ENCODE measurements around the gene ZNF618.
A peak's percentile ranks its signal among the peaks of the same experiment; 100 is the strongest.
"Not testable (repeated sequence)": the region's sequence is repeated elsewhere in the genome, so short reads cannot be mapped to it uniquely, and the experiment has no call there.

Gene ZNF618

DNA sequence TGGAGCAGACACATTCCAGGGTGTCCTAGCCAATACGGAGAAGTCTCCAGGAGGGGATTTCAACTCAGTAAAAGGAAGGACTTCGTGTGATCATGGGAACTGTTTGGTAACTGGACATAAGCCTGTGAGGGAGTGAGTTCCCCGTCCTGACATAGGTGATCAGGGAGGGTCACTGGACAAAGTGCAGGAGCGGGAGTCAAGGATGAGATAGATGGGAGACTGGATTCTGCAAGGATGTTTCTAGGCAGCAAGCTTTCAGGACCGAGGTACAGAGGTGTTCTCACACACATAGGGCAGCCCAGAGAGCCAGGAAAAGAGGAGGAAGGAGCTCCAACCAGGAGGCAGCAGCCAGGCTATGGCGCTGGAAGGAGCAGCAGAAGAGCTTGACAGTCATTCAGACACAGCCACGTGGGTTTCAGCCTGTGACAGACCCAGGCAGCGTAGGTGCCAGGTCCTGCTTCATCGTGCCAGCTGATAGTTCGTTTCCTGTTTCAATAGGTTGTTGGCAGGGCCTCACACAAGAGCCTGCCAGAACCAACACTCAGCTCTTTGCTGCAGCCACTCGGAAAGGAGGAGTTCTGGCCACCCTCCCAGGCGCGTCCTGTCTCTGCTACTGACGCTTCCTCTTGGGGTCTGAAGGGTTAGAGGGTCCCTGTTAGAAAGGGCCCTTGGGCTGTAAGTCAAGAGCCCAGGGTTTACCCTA, 117.9 kb downstream of the ZNF618 start:
- peak overlapping the region in 1 of 21 experiments; percentile 9 for H3K27ac ChIP-seq

DNA sequence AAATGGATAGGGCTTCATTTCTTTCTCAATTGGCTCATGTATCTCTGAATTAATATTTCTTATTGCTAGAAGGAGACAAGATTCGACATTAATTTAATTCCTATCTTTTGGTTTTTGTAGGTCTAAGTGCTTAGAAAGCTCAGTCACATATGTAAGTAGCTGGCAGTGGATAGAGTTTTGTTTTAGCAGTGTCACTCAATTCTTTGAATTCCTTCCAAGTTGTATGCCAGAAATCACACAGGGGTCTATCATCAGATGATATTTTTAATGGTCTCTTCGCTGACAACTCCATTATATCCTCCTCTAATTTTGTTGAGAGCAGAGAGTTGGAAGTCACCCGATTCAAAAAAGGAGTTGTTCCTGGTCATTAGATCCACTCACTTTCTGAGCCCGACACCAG, 119.3 kb downstream of the ZNF618 start:
- Histone ChIP-seq H3K4me3 (no peak overlapping the region), H3K27ac (no peak overlapping the region)

More for the DNA sequence above, 117.9 kb downstream of the ZNF618 start:
- no peak overlapping the region for H3K4me3 ChIP-seq

DNA sequence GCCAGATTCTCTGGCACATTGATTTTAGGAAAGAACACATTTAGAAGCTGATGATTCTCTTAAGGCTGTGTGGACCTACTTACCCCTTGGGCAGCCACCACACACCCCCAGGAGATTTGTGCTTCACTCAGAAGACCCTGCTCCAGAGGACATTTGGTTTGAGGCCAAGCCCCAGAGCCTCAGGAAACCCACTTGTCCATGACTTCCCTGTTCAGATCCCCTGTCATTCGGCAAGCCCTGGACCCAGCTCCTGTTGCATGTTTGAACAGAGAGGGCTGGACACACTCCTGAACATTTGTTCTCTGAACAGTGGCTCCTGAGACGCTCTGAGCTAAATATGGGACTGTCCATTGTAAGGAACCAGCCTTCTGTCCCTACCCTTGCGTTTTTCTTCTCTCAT, 119.9 kb downstream of the ZNF618 start:
- H3K27ac ChIP-seq = no peak overlapping the region
- no peak overlapping the region for H3K4me3 ChIP-seq

DNA sequence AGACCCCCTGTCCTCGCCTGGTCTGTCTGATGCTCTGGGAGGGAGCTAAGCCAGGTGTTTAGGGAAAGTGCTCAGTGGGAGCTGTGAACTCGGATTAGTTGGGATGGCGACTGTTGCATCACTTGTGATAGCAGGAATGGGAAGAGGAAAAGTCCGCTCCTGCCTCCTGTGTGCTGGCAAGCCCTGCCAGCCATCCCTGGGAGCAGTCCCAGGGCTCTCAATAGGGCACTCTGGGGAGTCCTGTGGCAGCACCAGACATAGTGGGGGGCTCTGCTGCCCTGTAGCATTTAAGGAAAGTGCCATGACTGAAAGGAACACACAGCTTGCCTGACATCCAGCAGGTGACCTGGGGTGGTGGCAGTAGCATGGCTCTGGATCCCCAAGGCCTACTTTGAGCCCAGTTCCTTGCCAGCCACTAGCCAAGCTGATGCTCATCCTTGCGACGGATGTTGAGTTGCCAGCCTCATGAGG, 120.5 kb downstream of the ZNF618 start:
- no peak overlapping the region for H3K4me3 ChIP-seq
- H3K27ac ChIP-seq = no peak overlapping the region

DNA sequence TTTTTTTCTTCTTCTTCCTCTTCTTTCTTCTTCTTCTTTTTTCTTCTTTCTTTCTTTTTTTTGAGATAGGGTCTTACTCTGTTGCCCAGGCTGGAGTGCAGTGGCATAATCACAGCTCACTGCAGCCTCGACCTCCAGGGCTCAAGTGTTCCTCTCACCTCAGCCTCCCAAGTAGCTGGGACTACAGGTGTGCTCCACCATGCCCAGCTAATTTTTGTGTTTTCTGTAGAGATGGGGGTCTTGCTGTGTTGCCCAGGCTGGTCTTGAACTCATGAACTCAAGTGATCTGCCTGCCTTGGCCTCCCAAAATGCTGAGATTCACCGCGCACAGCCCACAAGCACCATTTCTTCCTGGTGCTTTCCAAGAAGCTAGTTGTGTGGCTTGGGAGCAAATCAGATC, 121.0 kb downstream of the ZNF618 start:
- not testable (repeated sequence) for H3K4me3 ChIP-seq, H3K27ac ChIP-seq

DNA sequence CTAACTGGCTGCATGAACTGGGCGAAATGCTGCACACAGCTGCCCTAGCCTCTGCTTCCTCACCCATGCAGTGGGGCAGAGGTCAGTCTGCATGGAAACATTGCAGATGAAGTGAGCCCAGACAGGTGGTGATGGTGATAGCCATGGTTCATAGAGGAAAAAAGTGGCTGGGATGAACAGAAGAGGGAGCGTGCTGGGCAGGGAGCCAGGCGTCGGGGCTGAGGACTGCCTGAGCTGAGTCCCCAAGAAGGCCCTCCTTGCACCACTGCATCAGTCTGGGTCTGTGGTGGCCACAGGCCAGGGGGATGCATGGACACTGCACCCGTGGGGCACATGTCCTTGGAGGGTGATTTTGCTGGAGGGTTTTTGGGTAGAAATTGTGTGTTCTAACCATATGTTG, 121.5 kb downstream of the ZNF618 start:
- H3K4me3 ChIP-seq = no peak overlapping the region
- H3K27ac ChIP-seq = no peak overlapping the region

DNA sequence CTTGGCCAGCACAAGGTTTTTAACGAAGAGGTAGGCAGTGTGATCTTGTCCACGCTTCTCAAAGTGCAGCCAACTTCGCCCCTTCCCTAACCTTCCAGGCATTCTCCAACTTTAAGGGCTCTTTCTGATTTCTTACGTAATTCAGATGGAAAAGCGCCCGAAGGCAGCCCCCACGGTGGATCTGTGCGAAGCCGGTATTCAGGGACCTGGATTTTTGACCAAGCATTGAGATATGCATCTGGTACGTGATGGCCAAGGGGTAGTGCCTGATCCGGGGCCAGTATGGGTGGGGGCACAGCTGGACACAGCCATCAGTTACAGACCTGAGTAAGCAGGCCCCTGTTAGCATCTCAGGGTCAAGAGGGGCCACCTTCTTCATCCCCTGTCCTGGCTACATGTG, 122.0 kb downstream of the ZNF618 start:
- H3K4me3 ChIP-seq = no peak overlapping the region
- no peak overlapping the region for H3K27ac ChIP-seq

DNA sequence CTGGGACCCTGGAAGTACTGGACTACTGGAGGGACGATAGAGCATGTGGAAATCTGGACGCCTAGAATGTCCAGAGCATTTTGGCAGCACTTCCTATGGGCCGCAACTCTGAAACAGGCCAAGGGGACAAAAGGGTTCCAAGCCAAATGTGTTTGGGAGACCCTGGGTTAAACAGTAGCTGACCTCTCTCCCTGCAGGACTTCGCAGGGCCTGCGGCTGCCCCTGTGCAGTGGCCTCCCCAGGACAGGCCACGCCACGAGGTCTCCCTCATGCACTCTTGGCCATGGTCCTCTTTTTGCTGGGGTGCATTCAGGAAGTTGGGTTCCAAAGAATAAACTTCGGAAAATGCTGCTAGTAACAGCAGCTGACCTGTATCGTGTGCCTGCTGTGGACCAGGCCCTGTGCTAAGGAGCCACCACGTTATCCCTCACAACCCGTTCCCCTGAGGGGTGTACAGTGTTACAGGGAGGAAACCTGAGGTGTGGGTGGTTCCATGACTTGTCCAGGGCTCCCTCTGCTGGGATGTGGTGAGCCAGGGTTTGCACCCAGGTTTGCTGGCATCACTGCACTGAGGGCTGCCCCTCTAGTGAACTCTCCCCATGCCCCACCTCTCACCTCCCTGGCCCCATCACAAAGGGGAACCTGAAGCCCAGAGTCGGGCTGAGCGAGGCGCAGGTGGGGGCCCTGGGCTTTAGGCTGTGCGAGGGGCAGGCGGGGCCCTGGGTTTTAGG, 122.6 kb downstream of the ZNF618 start:
- H3K4me3 ChIP-seq = no peak overlapping the region
- no peak overlapping the region for H3K27ac ChIP-seq

DNA sequence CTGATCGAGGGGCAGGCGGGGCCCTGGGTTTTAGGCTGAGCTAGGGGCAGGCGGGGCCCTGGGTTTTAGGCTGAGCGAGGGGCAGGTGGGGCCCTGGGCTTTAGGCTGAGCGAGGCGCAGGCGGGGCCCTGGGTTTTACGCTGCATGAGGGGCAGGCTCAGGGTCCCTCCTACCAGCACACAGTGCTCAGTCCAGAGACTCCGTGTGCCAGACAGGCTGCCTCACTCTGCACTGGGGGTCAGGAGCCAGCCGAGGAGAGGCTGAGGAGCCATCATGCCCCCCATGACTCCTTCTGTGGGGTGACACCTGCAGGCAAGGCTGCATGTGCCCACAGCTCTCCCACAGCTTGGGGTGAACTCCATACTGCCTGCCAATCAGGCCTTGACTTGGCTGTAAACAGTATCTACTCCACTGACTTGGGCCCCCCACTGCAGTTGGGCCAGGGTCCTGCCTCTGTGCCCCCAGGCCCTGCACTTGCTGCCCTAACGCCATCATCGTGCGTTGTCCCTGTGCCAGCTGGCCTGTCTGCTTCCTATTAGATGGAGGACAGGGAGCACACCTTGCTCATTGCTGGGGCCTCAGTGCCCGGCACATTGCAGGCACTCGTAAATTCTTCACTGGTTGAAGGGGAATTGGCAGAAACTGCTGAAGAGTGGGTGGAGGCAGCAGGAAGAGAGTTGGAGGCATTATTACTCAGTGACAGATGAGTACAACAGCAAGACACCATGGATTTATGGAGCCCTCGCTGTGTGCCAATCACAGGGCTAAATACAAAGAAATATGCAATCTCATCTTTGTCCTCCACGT, 123.3 kb downstream of the ZNF618 start:
- Histone ChIP-seq H3K27ac (no peak overlapping the region), H3K4me3 (no peak overlapping the region)

DNA sequence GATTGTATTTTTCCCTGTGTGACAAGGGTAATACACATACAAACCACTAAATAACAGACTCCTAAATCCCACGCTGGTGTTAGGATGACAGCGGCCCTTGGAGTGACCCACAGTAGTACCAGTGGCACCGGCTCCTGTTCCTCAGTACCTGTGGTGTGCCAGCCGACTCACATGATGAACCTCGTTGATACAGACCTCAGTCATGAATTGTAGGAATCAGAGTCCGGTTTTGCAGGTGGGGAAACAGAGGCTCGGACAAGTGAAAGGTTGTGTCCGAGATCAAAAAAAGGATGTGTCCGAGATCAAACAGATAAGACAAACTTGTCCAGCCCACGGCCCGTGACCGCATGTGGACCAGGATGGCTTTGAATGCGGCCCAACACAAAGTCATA, 124.0 kb downstream of the ZNF618 start:
- Histone ChIP-seq H3K4me3 (no peak overlapping the region), H3K27ac (no peak overlapping the region)

DNA sequence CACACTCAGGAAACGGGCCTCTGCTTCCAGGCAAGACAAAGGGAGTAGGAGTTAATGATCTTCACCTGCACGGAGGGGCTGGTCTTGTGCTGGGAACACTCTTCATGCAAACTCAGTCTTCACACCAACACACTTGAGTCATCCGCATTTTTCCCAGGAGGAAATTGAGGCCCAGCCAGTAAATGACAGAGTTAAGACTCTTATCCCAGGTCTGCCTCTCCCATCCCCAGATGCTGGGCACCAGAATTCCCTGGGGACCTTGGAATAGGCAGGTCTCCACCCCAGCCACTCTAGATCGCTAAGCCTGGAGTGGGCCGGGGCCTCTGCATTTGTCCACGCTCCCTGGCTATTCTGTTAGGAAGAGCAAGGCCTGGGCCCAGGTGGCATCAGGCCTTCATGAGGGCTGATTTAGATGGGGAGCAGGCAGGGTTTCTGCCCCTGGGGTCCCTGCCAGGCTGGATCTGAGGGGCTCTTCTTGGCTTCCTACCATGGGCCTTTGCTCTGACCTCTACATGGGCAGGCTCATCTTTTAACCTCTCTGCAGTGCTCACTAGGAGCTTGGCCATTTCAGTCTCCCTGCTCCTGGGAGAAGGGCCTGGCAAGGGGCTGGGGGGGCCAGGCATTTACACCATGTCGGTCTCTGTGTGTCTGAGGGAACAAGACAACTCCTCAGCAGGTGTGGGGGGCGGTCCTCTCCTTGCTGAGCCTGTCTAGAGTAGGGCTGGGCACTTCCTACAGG, 124.7 kb downstream of the ZNF618 start:
- no peak overlapping the region for H3K27ac ChIP-seq

DNA sequence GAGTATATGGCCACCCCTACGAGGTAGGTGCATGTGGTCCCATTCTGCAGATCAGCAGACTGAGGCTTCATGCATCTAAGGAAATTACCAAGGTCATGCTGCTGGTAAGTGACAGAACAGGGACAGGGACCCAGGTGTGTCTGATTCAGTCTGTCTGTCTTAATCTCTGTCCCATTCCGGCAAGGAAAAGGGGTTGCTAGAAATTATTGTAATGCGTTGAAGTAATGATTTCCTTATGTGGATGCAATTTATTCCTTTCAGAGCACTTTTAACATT, 125.2 kb downstream of the ZNF618 start:
- Histone ChIP-seq H3K27ac (no peak overlapping the region), H3K4me3 (no peak overlapping the region)

More for the DNA sequence above, 124.7 kb downstream of the ZNF618 start:
- no peak overlapping the region for H3K4me3 ChIP-seq

DNA sequence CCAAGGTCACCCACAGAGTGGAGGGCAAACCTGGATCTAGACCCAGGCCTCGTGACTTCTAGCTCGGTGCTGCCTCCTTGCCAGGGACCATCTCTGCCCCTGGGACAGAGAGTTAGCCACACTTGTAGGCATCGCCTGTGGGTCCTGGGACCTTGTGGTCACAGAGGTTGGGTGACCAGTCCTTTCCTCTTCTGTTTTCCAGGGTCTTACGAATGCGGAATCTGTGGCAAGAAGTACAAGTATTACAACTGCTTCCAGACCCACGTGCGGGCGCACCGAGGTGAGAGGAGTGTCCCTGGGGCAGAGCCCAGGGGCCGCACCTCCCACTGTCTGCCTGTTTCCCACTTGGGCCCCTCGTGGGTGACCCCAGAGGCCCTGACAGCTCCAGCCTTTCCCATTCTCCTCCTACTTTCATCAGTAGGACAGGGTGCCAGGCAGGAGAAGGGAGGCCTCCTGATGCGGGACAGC, 125.7 kb downstream of the ZNF618 start:
- Histone ChIP-seq H3K4me3 (no peak overlapping the region), H3K27ac (no peak overlapping the region)

DNA sequence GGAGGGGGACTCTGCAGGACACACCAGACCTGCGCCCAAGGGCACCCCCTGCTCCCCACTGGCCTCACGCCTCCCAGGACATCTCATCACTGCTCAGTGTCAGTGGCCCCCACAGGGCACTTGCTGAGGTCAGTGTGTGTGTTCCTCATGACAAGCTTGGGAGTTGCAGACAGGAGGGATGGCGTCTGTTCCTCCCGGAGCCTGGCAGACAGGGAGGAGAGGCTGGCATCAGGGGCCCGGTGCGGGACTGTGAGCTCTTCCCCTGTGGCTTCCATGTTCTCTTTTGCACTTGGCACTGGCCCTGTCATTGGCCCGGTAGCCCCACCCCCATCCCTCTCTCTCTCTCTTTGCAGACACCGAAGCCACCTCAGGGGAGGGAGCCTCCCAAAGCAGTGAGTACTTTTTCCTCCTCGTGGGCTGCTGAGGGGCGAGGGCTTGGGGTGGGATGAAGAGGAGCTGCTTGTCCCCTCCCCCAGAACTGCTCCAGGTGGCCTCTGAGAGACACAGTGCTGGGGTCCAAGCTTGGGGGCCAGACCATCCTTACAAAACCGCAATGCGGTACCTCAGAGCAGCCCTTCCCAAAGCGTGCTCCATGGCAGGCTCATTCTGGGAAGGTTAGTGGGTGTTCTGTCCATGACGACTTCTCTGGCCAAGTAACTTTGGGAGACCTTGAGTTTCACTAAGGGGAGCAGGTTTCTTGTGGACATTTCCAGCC, 126.3 kb downstream of the ZNF618 start:
- H3K4me3 ChIP-seq = no peak overlapping the region
- no peak overlapping the region for H3K27ac ChIP-seq

DNA sequence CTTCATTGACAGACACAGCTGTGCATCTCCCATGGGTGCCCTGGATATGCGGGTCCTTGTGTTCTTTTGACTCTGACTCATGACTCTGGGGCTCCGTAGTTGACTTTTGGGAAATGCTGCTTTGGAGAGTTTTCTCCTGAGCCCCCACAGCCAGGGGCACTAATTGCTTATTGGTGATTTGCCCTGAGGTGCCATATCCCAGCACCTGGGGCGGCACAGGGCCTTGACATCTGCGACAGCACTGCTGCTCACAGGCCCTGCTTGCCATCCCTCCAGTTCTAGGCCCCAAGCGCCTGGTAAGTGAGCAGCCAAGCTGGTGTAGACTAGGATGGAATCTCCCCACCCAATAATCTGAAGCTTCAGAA, 126.9 kb downstream of the ZNF618 start:
- Histone ChIP-seq H3K4me3 (no peak overlapping the region), H3K27ac (no peak overlapping the region)

DNA sequence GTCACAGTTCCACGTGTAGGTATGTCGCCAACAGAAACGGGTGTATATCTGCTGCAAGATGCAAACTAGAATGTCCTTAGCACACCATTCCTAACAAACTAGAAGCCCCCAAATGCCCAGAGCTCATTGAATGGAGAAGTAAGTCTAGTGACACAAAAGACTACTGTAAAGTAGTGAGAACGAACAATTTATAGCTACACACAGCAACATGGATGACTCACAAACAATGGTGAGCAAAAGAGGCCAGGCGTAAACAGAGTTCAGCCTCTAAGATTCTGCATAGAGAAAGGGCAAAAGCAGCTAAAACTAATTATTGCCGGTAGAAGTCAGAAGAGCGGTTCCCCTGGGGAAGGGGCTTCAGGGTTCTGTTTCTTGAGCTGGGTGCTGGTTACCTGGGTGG, 127.2 kb downstream of the ZNF618 start:
- no peak overlapping the region for H3K4me3 ChIP-seq
- H3K27ac ChIP-seq = no peak overlapping the region

DNA sequence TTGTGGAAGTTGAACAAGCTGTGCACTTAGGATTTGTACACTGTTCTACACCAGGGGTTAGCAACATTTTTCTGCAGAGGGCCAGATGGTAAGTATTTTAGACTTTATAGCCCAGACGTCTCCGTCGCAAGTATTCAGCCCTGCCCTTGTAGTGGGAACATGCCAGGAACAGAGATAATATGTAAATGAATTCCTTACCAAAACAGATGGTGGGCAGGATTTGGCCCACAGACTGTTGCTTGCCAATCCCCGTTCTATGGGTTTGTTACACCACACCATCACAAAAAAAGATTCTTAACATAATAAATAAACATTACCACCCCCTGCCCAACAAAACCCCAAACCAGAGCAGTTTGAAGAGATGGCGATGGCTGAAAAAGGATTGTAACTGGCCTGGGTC, 127.6 kb downstream of the ZNF618 start:
- H3K4me3 ChIP-seq = no peak overlapping the region
- H3K27ac ChIP-seq = no peak overlapping the region

DNA sequence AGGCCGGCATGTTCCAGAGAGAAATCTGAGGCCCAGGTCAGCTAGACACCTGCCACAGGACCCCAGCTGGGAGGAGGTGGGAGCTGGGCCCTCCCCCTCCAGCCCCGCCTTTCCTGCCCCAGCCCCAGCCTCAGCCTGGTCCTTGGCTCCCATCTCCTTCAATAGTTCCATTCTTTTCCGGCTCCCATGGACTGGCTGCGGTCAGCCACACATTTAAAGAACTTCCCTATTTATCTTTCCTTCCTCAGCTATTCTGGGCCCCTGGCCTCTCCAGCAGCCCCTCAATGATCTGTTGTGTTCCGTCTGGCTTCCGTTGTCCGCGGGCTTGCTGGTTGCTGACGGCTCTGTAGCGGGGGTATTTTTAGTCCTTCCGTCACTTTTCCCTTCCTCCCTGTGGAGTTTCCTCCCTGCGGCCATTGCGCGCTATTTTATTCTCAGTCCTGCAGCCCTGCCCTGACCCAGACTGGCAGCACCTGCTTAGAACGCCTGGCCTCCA, 128.2 kb downstream of the ZNF618 start:
- H3K27ac ChIP-seq = no peak overlapping the region
- no peak overlapping the region for H3K4me3 ChIP-seq

DNA sequence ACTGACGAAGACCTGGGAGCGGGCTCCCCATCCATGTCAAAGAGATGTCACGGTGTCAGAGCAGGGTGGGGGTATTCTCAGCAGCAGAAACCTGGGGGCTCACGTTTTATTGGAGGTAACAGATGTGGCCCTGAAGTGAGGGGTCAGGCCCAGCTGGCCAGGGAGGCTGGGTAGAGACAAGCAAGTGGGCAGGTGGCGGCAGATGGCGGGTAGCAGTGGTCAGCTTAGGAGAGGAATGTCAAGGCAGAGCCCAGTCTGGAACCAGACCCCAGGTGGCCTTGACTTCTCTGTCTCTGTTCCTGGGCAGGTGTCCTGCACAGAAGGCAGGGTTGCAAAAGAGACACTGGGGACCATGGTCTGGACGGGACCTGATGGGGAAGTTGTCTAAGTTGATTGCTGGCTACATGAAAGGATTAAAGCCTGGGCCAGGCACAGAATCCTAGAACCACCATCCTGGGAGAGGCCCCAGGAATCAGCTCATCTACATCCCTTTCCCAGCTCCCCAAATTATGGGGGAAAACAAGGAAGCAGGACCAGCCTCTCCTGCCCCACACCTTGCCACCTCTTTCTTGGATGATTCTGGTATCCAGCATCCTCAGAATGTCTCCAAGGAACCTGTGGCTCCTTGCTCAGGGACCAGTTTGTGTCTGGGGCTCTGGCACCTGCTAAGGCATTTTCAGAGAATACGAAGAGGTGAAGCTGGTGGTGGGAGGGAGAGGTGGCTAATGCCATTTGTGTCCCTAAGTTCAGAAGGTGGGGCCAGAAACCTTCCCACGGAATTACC, 129.5 kb downstream of the ZNF618 start:
- Histone ChIP-seq H3K27ac (no peak overlapping the region), H3K4me3 (no peak overlapping the region)

Measured in skin epidermis (tissue), 12 donors.